H9 (cell line): ENCODE measurements around the gene SLC4A5. TPM values are rescaled to one million over a fixed set of nuclear protein-coding genes. Genes with fewer than 3 reads are reported as not detected.

Experiments used
- DNase-seq: peaks from one replicate; pipeline ENCODE4 v3.0.0-alpha.2; 2017
- H2AFZ ChIP-seq: one replicate; pipeline ENCODE4 v1.6.1; 2013; ENCODE audit warnings: mild to moderate bottlenecking, low read length, control low read depth, moderate library complexity
- H2AK5ac ChIP-seq: 2 replicates; pipeline ENCODE4 v1.6.1; 2013; ENCODE audit warnings: low read length, control low read depth, mixed read lengths; ENCODE audit not compliant: insufficient read length
- H2BK120ac ChIP-seq: one replicate; pipeline ENCODE4 v1.6.1; 2013; ENCODE audit warnings: low read depth, mild to moderate bottlenecking, low read length, control low read depth, inconsistent platforms; ENCODE audit not compliant: poor library complexity, severe bottlenecking
- H2BK12ac ChIP-seq: 2 replicates; pipeline ENCODE4 v1.6.1; 2013; ENCODE audit warnings: low read length, control low read depth, mixed read lengths, low read depth; ENCODE audit not compliant: insufficient read length
- H2BK15ac ChIP-seq: 2 replicates; pipeline ENCODE4 v1.6.1; 2013; ENCODE audit warnings: low read depth, low read length, control low read depth
- H2BK20ac ChIP-seq: one replicate; pipeline ENCODE4 v1.6.1; 2013; ENCODE audit warnings: low read depth, mild to moderate bottlenecking, low read length, control low read depth, inconsistent platforms; ENCODE audit not compliant: poor library complexity, severe bottlenecking
- H2BK5ac ChIP-seq: 2 replicates; pipeline ENCODE4 v1.6.1; 2013; ENCODE audit warnings: low read length, control low read depth, mixed read lengths; ENCODE audit not compliant: insufficient read length
- H3K14ac ChIP-seq: 2 replicates; pipeline ENCODE4 v1.6.1; 2013; ENCODE audit warnings: low read length, control low read depth; ENCODE audit not compliant: insufficient read depth
- H3K18ac ChIP-seq: 2 replicates; pipeline ENCODE4 v1.6.1; 2013; ENCODE audit warnings: low read depth, mild to moderate bottlenecking, mixed read lengths, low read length, control low read depth; ENCODE audit not compliant: insufficient read length
- H3K23ac ChIP-seq: 2 replicates; pipeline ENCODE4 v1.6.1; 2013; ENCODE audit warnings: low read length, control low read depth, mixed read lengths, low read depth; ENCODE audit not compliant: insufficient read length
- H3K23me2 ChIP-seq: 2 replicates; pipeline ENCODE4 v1.6.1; 2013; ENCODE audit warnings: low read depth, mild to moderate bottlenecking, mixed read lengths, low read length, control low read depth; ENCODE audit not compliant: insufficient read length, poor library complexity, severe bottlenecking
- H3K27ac ChIP-seq: 2 replicates; pipeline ENCODE4 v1.5.1; 2013; ENCODE audit warnings: low read length, control low read depth, mixed read lengths, low read depth; ENCODE audit not compliant: insufficient read length
- H3K27me3 ChIP-seq: 2 replicates; pipeline ENCODE4 v1.6.1; 2013; ENCODE audit warnings: low read length, control low read depth, inconsistent platforms; ENCODE audit not compliant: insufficient read depth
- H3K4ac ChIP-seq: 2 replicates; pipeline ENCODE4 v1.6.1; 2013; ENCODE audit warnings: low read depth, mild to moderate bottlenecking, control low read depth, inconsistent platforms, low read length, moderate library complexity
- H3K4me1 ChIP-seq: 2 replicates; pipeline ENCODE4 v1.6.1; 2013; ENCODE audit warnings: low read length, control low read depth, inconsistent platforms; ENCODE audit not compliant: insufficient read depth
- H3K4me2 ChIP-seq: 2 replicates; pipeline ENCODE4 v1.6.1; 2013; ENCODE audit warnings: low read length, control low read depth, mixed read lengths; ENCODE audit not compliant: insufficient read length, insufficient read depth
- H3K56ac ChIP-seq: 2 replicates; pipeline ENCODE4 v1.6.1; 2013; ENCODE audit warnings: low read depth, mild to moderate bottlenecking, mixed read lengths, low read length, control low read depth; ENCODE audit not compliant: insufficient read length
- H3K79me1 ChIP-seq: 2 replicates; pipeline ENCODE4 v1.6.1; 2013; ENCODE audit warnings: low read depth, mild to moderate bottlenecking, moderate library complexity, low read length, control low read depth, inconsistent platforms; ENCODE audit not compliant: insufficient read depth, poor library complexity, severe bottlenecking
- H3K79me2 ChIP-seq: 2 replicates; pipeline ENCODE4 v1.6.1; 2013; ENCODE audit warnings: low read length, control low read depth, inconsistent platforms; ENCODE audit not compliant: insufficient read depth
- H3K9ac ChIP-seq: 2 replicates; pipeline ENCODE4 v1.6.1; 2013; ENCODE audit warnings: low read length, control low read depth, mixed read lengths; ENCODE audit not compliant: insufficient read length; ENCODE audit errors: extremely low read depth
- H3K9me3 ChIP-seq: one replicate; pipeline ENCODE4 v1.6.1; 2013; ENCODE audit warnings: low read depth, low read length, inconsistent platforms; ENCODE audit not compliant: control insufficient read depth
- H3T11ph ChIP-seq: one replicate; pipeline ENCODE4 v1.6.1; 2013; ENCODE audit warnings: mild to moderate bottlenecking, low read length, control low read depth, inconsistent platforms
- H4K20me1 ChIP-seq: one replicate; pipeline ENCODE4 v1.6.1; 2013; ENCODE audit not compliant: control insufficient read depth, insufficient read length, insufficient read depth
- H4K5ac ChIP-seq: 2 replicates; pipeline ENCODE4 v1.6.1; 2013; ENCODE audit warnings: low read depth, mild to moderate bottlenecking, mixed read lengths, low read length, control low read depth; ENCODE audit not compliant: insufficient read length
- H4K8ac ChIP-seq: replicated peaks from 2 replicates; pipeline ENCODE4 v1.6.1; 2013; ENCODE audit warnings: low read length, control low read depth, mixed read lengths, low read depth; ENCODE audit not compliant: insufficient read length
- H4K91ac ChIP-seq: 2 replicates; pipeline ENCODE4 v1.6.1; 2013; ENCODE audit warnings: low read depth, mild to moderate bottlenecking, moderate library complexity, mixed read lengths, low read length, control low read depth; ENCODE audit not compliant: insufficient read length
- H3K27ac Mint-ChIP-seq, 3 experiments: 2 replicates in 2 of 3; 3 replicates in 1 of 3; pipeline ENCODE4 v1.8.0; 2020 to 2021; ENCODE audit warnings: mixed read lengths in 3 of 3, mild to moderate bottlenecking in 1 of 3, moderate library complexity in 1 of 3
- H3K27me3 Mint-ChIP-seq: 2 replicates; pipeline ENCODE4 v1.8.0; 2021; ENCODE audit warnings: low read depth, mild to moderate bottlenecking, moderate library complexity, mixed read lengths
- H3K36me3 Mint-ChIP-seq, 3 experiments: 2 replicates in 2 of 3; 3 replicates in 1 of 3; pipeline ENCODE4 v1.8.0; 2020 to 2021; ENCODE audit warnings: low read depth in 3 of 3, mixed read lengths in 3 of 3; ENCODE audit not compliant: insufficient read depth in 1 of 3
- H3K4me1 Mint-ChIP-seq, 2 experiments: 2 replicates each; pipeline ENCODE4 v1.8.0; 2020; ENCODE audit warnings: mixed read lengths in 2 of 2
- H3K4me3 Mint-ChIP-seq, 2 experiments: 2 replicates in 1 of 2; 3 replicates in 1 of 2; pipeline ENCODE4 v1.8.0; 2020 to 2021; ENCODE audit warnings: mild to moderate bottlenecking in 2 of 2, mixed read lengths in 2 of 2, moderate library complexity in 1 of 2
- H3K9me3 Mint-ChIP-seq, 2 experiments: 2 replicates in 1 of 2; 3 replicates in 1 of 2; pipeline ENCODE4 v1.8.0; 2020; ENCODE audit warnings: mild to moderate bottlenecking in 2 of 2, mixed read lengths in 2 of 2, moderate library complexity in 1 of 2
- CTCF ChIP-seq: fragments of 200-600 bp; sonication (generic); conservative IDR thresholded peaks from 3 replicates; pipeline ENCODE4 v1.8.0; 2021; ENCODE audit warnings: antibody characterized with exemption, mild to moderate bottlenecking
- WGBS: extraction: QIAGEN DNeasy Blood & Tissue Kit; methylation state at CpG from one replicate; pipeline ENCODE4 v1.1.7; 2013; ENCODE audit warnings: missing lambda C conversion rate, low lambda C conversion rate, mixed read lengths; ENCODE audit not compliant: insufficient read length; ENCODE audit errors: extremely low coverage; 5-methylcytosine and 5-hydroxymethylcytosine counted together
- total RNA-seq: library from RNA; stranded (reverse); gene quantifications from 2 replicates; pipeline ENCODE4 v1.2.1, GENCODE V29; 2021

SLC4A5 gene
- total RNA-seq, 1 experiment from 2014 or later, result 0.50 TPM

- H3K27me3 ChIP-seq, result no peaks in the 10 kb centered on the region
- no peak overlapping the region for H2BK12ac ChIP-seq
- H3K23me2 ChIP-seq, result no peaks in the 10 kb centered on the region
- H2BK20ac ChIP-seq, result no peak overlapping the region
- H4K5ac ChIP-seq, result no peak overlapping the region
- peak overlapping the region in 1 of 3 experiments; percentile 12; a peak in 1 of 7 replicates for H3K27ac Mint-ChIP-seq
- H3T11ph ChIP-seq, result no peak overlapping the region
- H3K27ac ChIP-seq, result no peak overlapping the region
- H3K4me1 Mint-ChIP-seq, result peaks cover 4 to 10% of the 10 kb centered on the region in 2 experiments; a peak in 3 of 4 replicates
- no peak overlapping the region for H3K14ac ChIP-seq
- no peak overlapping the region for H3K4ac ChIP-seq
- no peak overlapping the region for H2AK5ac ChIP-seq
- H3K9me3 Mint-ChIP-seq, result no peaks in the 10 kb centered on the region
- no peak for DNase-seq
- H3K36me3 Mint-ChIP-seq, result peaks cover 43 to 84% (median 84%) of the 10 kb centered on the region in 3 experiments; a peak in 6 of 7 replicates
- no peaks in the 10 kb centered on the region for H3K79me1 ChIP-seq
- H4K8ac ChIP-seq, result no peak overlapping the region
- H2BK120ac ChIP-seq, result no peak overlapping the region
- H4K91ac ChIP-seq, result no peak overlapping the region
- no peak overlapping the region for H3K56ac ChIP-seq
- no peaks in the 10 kb centered on the region for H3K27me3 Mint-ChIP-seq
- no peak overlapping the region for H3K4me2 ChIP-seq
- no peaks in the 10 kb centered on the region for H3K9me3 ChIP-seq
- no CpG with 5 or more reads among the region's 11 CpGs for WGBS
- H2AFZ ChIP-seq, result no peak overlapping the region
- no peak overlapping the region for H2BK5ac ChIP-seq
- no peaks in the 10 kb centered on the region for H4K20me1 ChIP-seq
- H3K79me2 ChIP-seq, result no peaks in the 10 kb centered on the region
- H3K9ac ChIP-seq, result no peak overlapping the region
- H2BK15ac ChIP-seq, result no peak overlapping the region
- H3K18ac ChIP-seq, result no peak overlapping the region
- H3K4me3 Mint-ChIP-seq, result no peak overlapping the region
- no peak for TF ChIP-seq CTCF
- H3K4me1 ChIP-seq, result no peaks in the 10 kb centered on the region
- H3K23ac ChIP-seq, result no peak overlapping the region
Measured at GRCh38 chr2:74361327-74361726, 18.1 kb upstream of the SLC4A5 start.
